Measurements from ENCODE around the gene IL18BP. TPM values are rescaled to one million over a fixed set of nuclear protein-coding genes. Genes with fewer than 3 reads are reported as not detected.

IL18BP gene
- total and polyA plus RNA-seq, 2 donors (not counting 3 experiments of a cell fraction or from before 2014, with no cell fraction given), result 12.9 to 20.1 TPM

- H4K20me1 ChIP-seq (replicated peaks; ENCODE audit: control insufficient read depth, extremely low read depth, insufficient read depth, low read length), result no peaks in the 10 kb centered on the region
Observed at GRCh38 chr11:71986131-71986530, 12.6 kb upstream of the IL18BP start.

More at GRCh38 chr11:71986131-71986530, 12.6 kb upstream of the IL18BP start:
- H3K79me2 ChIP-seq (ENCODE audit: control insufficient read depth, insufficient read depth, low read length), result peaks cover 40% of the 10 kb centered on the region
- FAIRE-seq (no peak), DNase-seq (ENCODE audit: low read depth, low spot score) (no peak)
- H3K9me1 ChIP-seq (replicated peaks; ENCODE audit: control insufficient read depth, extremely low read depth, insufficient read depth, low read length), result no peaks in the 10 kb centered on the region
- no peak overlapping the region for H2AFZ ChIP-seq (ENCODE audit: low read depth, low read length)
- intact Hi-C loops (cut with micrococcal nuclease) (no loop called here), dilution Hi-C loops (cut with MboI; ENCODE audit: extremely low pct_ligation_motif_present, low sequenced_read_pairs) (no loop called here)
- peaks cover 8 to 14% of the 10 kb centered on the region in 2 experiments for H3K36me3 ChIP-seq (ENCODE audit: control insufficient read depth in 2 of 2, extremely low read depth in 1 of 2, insufficient read depth in 2 of 2, low read length in 2 of 2)
- ChIA-PET CTCF (interaction anchor here (0.6 to 2.1 kb wide), 5 partner anchors 9 to 173 kb away, joined by 3 to 11 read pairs (median 3); no protein-coding TSS in a partner anchor), POLR2A (no interaction called here)
- no peak overlapping the region for H3K9ac ChIP-seq (replicated peaks; ENCODE audit: extremely low read depth, insufficient read depth, low read length)
- H3K27ac ChIP-seq (ENCODE audit: insufficient read depth, low read depth, low read length), result no peak overlapping the region
- H3K4me2 ChIP-seq (ENCODE audit: insufficient read depth, low read length), result no peak overlapping the region
- H3K4me3 ChIP-seq (replicated peaks in 1 of 3; ENCODE audit: insufficient read depth in 1 of 3, low read depth in 1 of 3, low read length in 3 of 3), result no peak overlapping the region
- no peaks in the 10 kb centered on the region for H3K27me3 ChIP-seq (ENCODE audit: control insufficient read depth in 2 of 2, insufficient read depth in 2 of 2, low read length in 2 of 2)
- H3K4me1 ChIP-seq (ENCODE audit: control insufficient read depth, extremely low read depth, insufficient read depth, low read length), result no peaks in the 10 kb centered on the region
- no peaks in the 10 kb centered on the region for H3K9me3 ChIP-seq (replicated peaks; ENCODE audit: control insufficient read depth, insufficient read depth, low read length)
- TF ChIP-seq POLR2AphosphoS5 (IDR thresholded peaks at IDR 0.05; ENCODE audit: insufficient read depth, low read depth, low read length) (no peak), CTCF (IDR thresholded peaks at IDR 0.05; ENCODE audit: extremely low read depth in 1 of 2, insufficient read depth in 1 of 2, low read depth in 1 of 2, low read length in 2 of 2) (no peak), FOS (IDR thresholded peaks at IDR 0.05; ENCODE audit: borderline replicate concordance, insufficient read depth, low read length) (no peak), EZH2 (IDR thresholded peaks at IDR 0.05; ENCODE audit: borderline replicate concordance, low read depth, low read length, severe bottlenecking) (no peak), MAX (IDR thresholded peaks at IDR 0.05; ENCODE audit: insufficient read depth, insufficient read length) (no peak), POLR2A (IDR thresholded peaks at IDR 0.05; ENCODE audit: low read depth, low read length) (no peak), MYC (IDR thresholded peaks at IDR 0.05; ENCODE audit: low read depth, low read length) (no peak), JUN (IDR thresholded peaks at IDR 0.05; ENCODE audit: borderline replicate concordance, insufficient read depth, insufficient read length, low read depth) (no peak), GATA2 (IDR thresholded peaks at IDR 0.05; ENCODE audit: insufficient read depth, insufficient read length, low read depth, low read length) (no peak)
- BruUV-seq (replicated peaks), result no TSS peak
